HCT116 (cell line): Measurements from ENCODE around the gene RASGEF1B. TPM values are rescaled to one million over a fixed set of nuclear protein-coding genes. Genes with fewer than 3 reads are reported as not detected.

Experiments
- ATAC-seq: fragments of 200-7000 bp; cut with Tn5 transposase; 2 replicates; pipeline ENCODE4 v1.9.1; 2020; ENCODE audit warnings: mild to moderate bottlenecking, moderate library complexity
- BruUV-seq: library from RNA; stranded (reverse); fragments of 400-500 nt; replicated peaks from 2 replicates; lab custom pipeline; 2021; lab: Mats Ljungman, UMichigan
- CTCF ChIA-PET: fragments of 300-600 bp; sonication (Branson Sonifier 250); formaldehyde crosslinking; loops from one replicate; lab custom pipeline; 2021; ENCODE audit warnings: antibody characterized with exemption; lab: Charles Lee
- POLR2A ChIA-PET: fragments of 300-600, 350-600 bp; sonication (Branson Sonifier 250); formaldehyde crosslinking; loops from one replicate; lab custom pipeline; 2021; ENCODE audit warnings: antibody characterized with exemption; lab: Charles Lee
- RAD21 ChIA-PET, 2 experiments: fragments of 300-600 bp; sonication (Branson Sonifier 250); formaldehyde crosslinking; loops; one replicate each; lab custom pipeline; 2023; ENCODE audit warnings: low total read pairs in 2 of 2; ENCODE audit not compliant: uncharacterized antibody in 2 of 2, unreplicated experiment in 2 of 2, low non-redundant PET in 1 of 2; lab: Charles Lee
- DNase-seq: peaks from one replicate; pipeline ENCODE4 v3.0.0-alpha.2; 2010; ENCODE audit warnings: low read depth, low spot score
- H2AFZ ChIP-seq: fragments of 200-600 bp; shearing (Covaris generic), sonication (generic); 2 replicates; pipeline ENCODE4 v1.6.1; 2017; ENCODE audit warnings: low read depth, mixed run types, mixed read lengths, antibody characterized with exemption, low read length; ENCODE audit not compliant: poor library complexity, severe bottlenecking
- H3K27ac ChIP-seq: 2 replicates; pipeline ENCODE4 v1.5.1; 2012; ENCODE audit warnings: low read depth, low read length
- H3K27me3 ChIP-seq: fragments of 200-600 bp; sonication (generic); 2 replicates; pipeline ENCODE4 v1.6.1; 2016; ENCODE audit warnings: mixed run types, low read length, mixed read lengths; ENCODE audit not compliant: insufficient read depth
- H3K36me3 ChIP-seq, 2 experiments: fragments of 200-500 bp in 1 of 2; fragments of 200-600 bp in 1 of 2; sonication (Bioruptor generic) in 1 of 2; sonication (generic) in 1 of 2; 2 replicates each; pipeline versions ENCODE4 v1.5.1 to v1.6.1; 2014 to 2016; ENCODE audit warnings: low read length in 2 of 2, inconsistent platforms in 1 of 2, mixed read lengths in 1 of 2, mixed run types in 1 of 2; ENCODE audit not compliant: insufficient read depth in 2 of 2, control insufficient read depth in 1 of 2
- H3K4me1 ChIP-seq, 2 experiments: fragments of 200-600 bp in 1 of 2; sonication (generic) in 1 of 2; 2 replicates each; pipeline versions ENCODE4 v1.5.1 to v1.6.1; 2012 to 2017; ENCODE audit warnings: low read length in 2 of 2, inconsistent platforms in 1 of 2, mild to moderate bottlenecking in 1 of 2, mixed read lengths in 1 of 2, mixed run types in 1 of 2, moderate library complexity in 1 of 2; ENCODE audit not compliant: insufficient read depth in 2 of 2, control insufficient read depth in 1 of 2
- H3K4me2 ChIP-seq: fragments of 200-600 bp; sonication (generic); 2 replicates; pipeline ENCODE4 v1.6.1; 2017; ENCODE audit warnings: mixed run types, low read length, mixed read lengths
- H3K4me3 ChIP-seq, 2 experiments: fragments of 200-600 bp in 1 of 2; sonication (generic) in 1 of 2; replicated peaks in 1 of 2; 2 replicates each; pipeline ENCODE4 v1.5.1; 2011 to 2016; ENCODE audit warnings: low read length in 2 of 2, control low read depth in 1 of 2, low read depth in 1 of 2, mild to moderate bottlenecking in 1 of 2, mixed read lengths in 1 of 2, mixed run types in 1 of 2
- H3K79me2 ChIP-seq: fragments of 200-600 bp; sonication (generic); 2 replicates; pipeline ENCODE4 v1.6.1; 2017; ENCODE audit warnings: mild to moderate bottlenecking, mixed run types, low read length, moderate library complexity, mixed read lengths; ENCODE audit not compliant: insufficient read depth
- H3K9ac ChIP-seq: fragments of 200-600 bp; sonication (generic); 2 replicates; pipeline ENCODE4 v1.6.1; 2016; ENCODE audit warnings: low read length, mixed read lengths
- H3K9me2 ChIP-seq: fragments of 200-600 bp; sonication (generic), shearing (Covaris generic); 2 replicates; pipeline ENCODE4 v1.6.1; 2017; ENCODE audit warnings: mixed run types, mild to moderate bottlenecking, moderate library complexity; ENCODE audit not compliant: insufficient read depth
- H3K9me3 ChIP-seq, 2 experiments: fragments of 200-500 bp in 1 of 2; fragments of 200-600 bp in 1 of 2; sonication (Bioruptor generic) in 1 of 2; sonication (generic) in 1 of 2; 2 replicates each; pipeline ENCODE4 v1.6.1; 2014 to 2017; ENCODE audit warnings: low read length in 2 of 2, mixed read lengths in 2 of 2, inconsistent platforms in 1 of 2, low read depth in 1 of 2, mild to moderate bottlenecking in 1 of 2, mixed run types in 1 of 2, moderate library complexity in 1 of 2; ENCODE audit not compliant: control insufficient read depth in 1 of 2, insufficient read depth in 1 of 2
- H4K20me1 ChIP-seq: fragments of 200-600 bp; sonication (generic), shearing (Covaris generic); 2 replicates; pipeline ENCODE4 v1.6.1; 2017; ENCODE audit warnings: mixed run types, mild to moderate bottlenecking, moderate library complexity; ENCODE audit not compliant: insufficient read depth
- CBX3 ChIP-seq: IDR thresholded peaks from 2 replicates; pipeline ENCODE4 v1.6.1; 2012; ENCODE audit warnings: low read depth
- EGR1 ChIP-seq: IDR thresholded peaks from 2 replicates; pipeline ENCODE4 v1.6.1; 2012; ENCODE audit warnings: low read depth
- ELF1 ChIP-seq: IDR thresholded peaks from 2 replicates; pipeline ENCODE4 v1.6.1; 2012; ENCODE audit warnings: low read depth, borderline replicate concordance
- EZH2 ChIP-seq: fragments of 200-600 bp; sonication (generic); IDR thresholded peaks from 2 replicates; pipeline ENCODE4 v1.6.1; 2017; ENCODE audit warnings: antibody characterized with exemption, mixed run types
- FOSL1 ChIP-seq: IDR thresholded peaks from 2 replicates; pipeline ENCODE4 v1.6.1; 2012; ENCODE audit warnings: low read depth
- POLR2A ChIP-seq: IDR thresholded peaks from 2 replicates; pipeline ENCODE4 v1.7.0; 2011; ENCODE audit warnings: borderline replicate concordance; ENCODE audit not compliant: insufficient read depth, insufficient read length; ENCODE audit errors: extremely low read depth
- SIN3A ChIP-seq: IDR thresholded peaks from 2 replicates; pipeline ENCODE4 v1.6.1; 2012; ENCODE audit warnings: low read depth
- SP1 ChIP-seq: IDR thresholded peaks from 2 replicates; pipeline ENCODE4 v1.6.1; 2012; ENCODE audit warnings: low read depth
- TCF7L2 ChIP-seq: IDR thresholded peaks from 2 replicates; pipeline ENCODE4 v1.7.0; 2011; ENCODE audit warnings: borderline replicate concordance, inconsistent platforms; ENCODE audit not compliant: insufficient read depth, insufficient read length; ENCODE audit errors: extremely low read depth
- YY1 ChIP-seq: IDR thresholded peaks from 2 replicates; pipeline ENCODE4 v1.6.1; 2011; ENCODE audit warnings: low read length, low read depth, moderate library complexity, mild to moderate bottlenecking; ENCODE audit not compliant: insufficient replicate concordance; ENCODE audit errors: extremely low read depth
- ZNF274 ChIP-seq: fragments of 200-500 bp; sonication (Bioruptor generic); IDR thresholded peaks from 2 replicates; pipeline ENCODE4 v1.6.1; 2014; ENCODE audit warnings: mild to moderate bottlenecking, low read depth, low read length, inconsistent platforms
- intact Hi-C: fragments of 100-400 bp; cut with micrococcal nuclease; formaldehyde crosslinking; loops from 2 replicates; pipeline ENCODE4 v1.10.0; 2022
- total RNA-seq: library from RNA; stranded (reverse); gene quantifications from one replicate; pipeline ENCODE4 v1.2.1, GENCODE V29; 2021; ENCODE audit not compliant: unreplicated experiment
- TF ChIP-seq, protein P1 (sequence below): IDR thresholded peaks from 2 replicates; pipeline ENCODE4 v1.6.1; 2011; ENCODE audit warnings: mild to moderate bottlenecking, low read length, moderate library complexity; ENCODE audit not compliant: insufficient replicate concordance; ENCODE audit errors: extremely low read depth
- TF ChIP-seq, protein P2 (sequence below): IDR thresholded peaks from 2 replicates; pipeline ENCODE4 v1.6.1; 2012; ENCODE audit warnings: low read depth
- TF ChIP-seq, protein P3 (sequence below): IDR thresholded peaks from 2 replicates; pipeline ENCODE4 v1.6.1; 2012
- TF ChIP-seq, protein P4 (sequence below), 3 experiments: fragments of 200-600 bp in 1 of 3; sonication (generic) in 1 of 3; IDR thresholded peaks in 2 of 3; conservative IDR thresholded peaks in 1 of 3; 2 replicates each; pipeline ENCODE4 v1.5.1; 2012 to 2017; ENCODE audit warnings: low read depth in 2 of 3, low read length in 2 of 3, antibody characterized with exemption in 1 of 3, borderline replicate concordance in 1 of 3, control low read depth in 1 of 3, mild to moderate bottlenecking in 1 of 3, mixed read lengths in 1 of 3, mixed run types in 1 of 3, moderate library complexity in 1 of 3; ENCODE audit not compliant: insufficient read depth in 1 of 3

The RASGEF1B gene
- total RNA-seq, 1 experiment from 2014 or later, result 0.25 TPM

DNA sequence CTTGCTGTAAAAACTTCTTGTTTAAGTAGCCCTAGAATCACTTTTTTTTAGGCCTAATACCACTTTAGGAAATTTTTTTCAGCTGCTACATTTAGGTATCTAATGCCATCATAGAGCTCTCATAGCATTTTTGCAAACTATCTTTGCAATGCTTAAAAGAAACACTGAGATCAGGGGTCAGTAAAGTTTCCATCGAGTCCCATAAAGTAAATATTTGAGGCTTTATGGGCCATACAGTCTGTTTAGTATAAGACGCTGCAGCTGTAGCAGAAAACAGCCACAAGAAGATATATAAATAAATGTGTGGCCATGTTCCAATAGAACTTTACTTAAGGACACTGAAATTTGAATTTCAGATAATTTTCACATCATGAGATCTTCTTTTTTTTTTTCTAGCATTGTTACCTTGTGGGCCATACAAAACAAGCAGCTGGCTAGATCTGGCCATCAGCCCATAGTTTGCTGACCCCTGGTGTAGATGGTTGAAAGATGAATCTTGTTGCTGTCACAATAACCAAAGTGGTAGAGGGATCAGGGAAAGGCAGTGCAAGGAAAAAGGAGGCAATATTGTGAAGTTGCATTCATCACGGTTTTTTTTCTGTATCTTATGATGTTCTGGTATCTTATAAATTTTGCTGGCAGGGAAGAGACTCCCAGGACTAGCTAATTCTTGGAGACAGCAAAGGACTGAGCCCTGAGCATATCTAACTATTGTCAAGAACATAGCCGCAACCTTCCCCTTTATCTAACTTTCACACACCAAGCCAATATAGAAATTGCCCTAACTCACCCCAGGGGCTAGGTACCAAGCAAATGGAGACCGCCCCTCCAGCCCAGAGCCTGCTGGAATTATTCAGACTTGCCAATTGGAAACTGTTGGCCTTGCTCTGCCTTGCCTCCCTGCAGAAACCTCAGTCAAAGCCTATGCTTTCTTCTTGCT, 46.6 kb downstream of the RASGEF1B start:
- TF ChIP-seq CBX3, result no peak
- no peak for TF ChIP-seq POLR2A
- TF ChIP-seq EZH2, result no peak
- TF ChIP-seq, protein P1, sequence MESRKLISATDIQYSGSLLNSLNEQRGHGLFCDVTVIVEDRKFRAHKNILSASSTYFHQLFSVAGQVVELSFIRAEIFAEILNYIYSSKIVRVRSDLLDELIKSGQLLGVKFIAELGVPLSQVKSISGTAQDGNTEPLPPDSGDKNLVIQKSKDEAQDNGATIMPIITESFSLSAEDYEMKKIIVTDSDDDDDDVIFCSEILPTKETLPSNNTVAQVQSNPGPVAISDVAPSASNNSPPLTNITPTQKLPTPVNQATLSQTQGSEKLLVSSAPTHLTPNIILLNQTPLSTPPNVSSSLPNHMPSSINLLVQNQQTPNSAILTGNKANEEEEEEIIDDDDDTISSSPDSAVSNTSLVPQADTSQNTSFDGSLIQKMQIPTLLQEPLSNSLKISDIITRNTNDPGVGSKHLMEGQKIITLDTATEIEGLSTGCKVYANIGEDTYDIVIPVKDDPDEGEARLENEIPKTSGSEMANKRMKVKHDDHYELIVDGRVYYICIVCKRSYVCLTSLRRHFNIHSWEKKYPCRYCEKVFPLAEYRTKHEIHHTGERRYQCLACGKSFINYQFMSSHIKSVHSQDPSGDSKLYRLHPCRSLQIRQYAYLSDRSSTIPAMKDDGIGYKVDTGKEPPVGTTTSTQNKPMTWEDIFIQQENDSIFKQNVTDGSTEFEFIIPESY, result no peak
- TF ChIP-seq, protein P2, sequence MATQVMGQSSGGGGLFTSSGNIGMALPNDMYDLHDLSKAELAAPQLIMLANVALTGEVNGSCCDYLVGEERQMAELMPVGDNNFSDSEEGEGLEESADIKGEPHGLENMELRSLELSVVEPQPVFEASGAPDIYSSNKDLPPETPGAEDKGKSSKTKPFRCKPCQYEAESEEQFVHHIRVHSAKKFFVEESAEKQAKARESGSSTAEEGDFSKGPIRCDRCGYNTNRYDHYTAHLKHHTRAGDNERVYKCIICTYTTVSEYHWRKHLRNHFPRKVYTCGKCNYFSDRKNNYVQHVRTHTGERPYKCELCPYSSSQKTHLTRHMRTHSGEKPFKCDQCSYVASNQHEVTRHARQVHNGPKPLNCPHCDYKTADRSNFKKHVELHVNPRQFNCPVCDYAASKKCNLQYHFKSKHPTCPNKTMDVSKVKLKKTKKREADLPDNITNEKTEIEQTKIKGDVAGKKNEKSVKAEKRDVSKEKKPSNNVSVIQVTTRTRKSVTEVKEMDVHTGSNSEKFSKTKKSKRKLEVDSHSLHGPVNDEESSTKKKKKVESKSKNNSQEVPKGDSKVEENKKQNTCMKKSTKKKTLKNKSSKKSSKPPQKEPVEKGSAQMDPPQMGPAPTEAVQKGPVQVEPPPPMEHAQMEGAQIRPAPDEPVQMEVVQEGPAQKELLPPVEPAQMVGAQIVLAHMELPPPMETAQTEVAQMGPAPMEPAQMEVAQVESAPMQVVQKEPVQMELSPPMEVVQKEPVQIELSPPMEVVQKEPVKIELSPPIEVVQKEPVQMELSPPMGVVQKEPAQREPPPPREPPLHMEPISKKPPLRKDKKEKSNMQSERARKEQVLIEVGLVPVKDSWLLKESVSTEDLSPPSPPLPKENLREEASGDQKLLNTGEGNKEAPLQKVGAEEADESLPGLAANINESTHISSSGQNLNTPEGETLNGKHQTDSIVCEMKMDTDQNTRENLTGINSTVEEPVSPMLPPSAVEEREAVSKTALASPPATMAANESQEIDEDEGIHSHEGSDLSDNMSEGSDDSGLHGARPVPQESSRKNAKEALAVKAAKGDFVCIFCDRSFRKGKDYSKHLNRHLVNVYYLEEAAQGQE, result no peak
- no peak for TF ChIP-seq ELF1
- no peak for TF ChIP-seq YY1
- TF ChIP-seq, protein P3, sequence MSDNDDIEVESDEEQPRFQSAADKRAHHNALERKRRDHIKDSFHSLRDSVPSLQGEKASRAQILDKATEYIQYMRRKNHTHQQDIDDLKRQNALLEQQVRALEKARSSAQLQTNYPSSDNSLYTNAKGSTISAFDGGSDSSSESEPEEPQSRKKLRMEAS, result no peak
- TF ChIP-seq SIN3A, result no peak
- no peak for TF ChIP-seq TCF7L2
- TF ChIP-seq ZNF274, result no peak
- no peak for TF ChIP-seq EGR1
- TF ChIP-seq SP1, result no peak
- TF ChIP-seq, protein P4, sequence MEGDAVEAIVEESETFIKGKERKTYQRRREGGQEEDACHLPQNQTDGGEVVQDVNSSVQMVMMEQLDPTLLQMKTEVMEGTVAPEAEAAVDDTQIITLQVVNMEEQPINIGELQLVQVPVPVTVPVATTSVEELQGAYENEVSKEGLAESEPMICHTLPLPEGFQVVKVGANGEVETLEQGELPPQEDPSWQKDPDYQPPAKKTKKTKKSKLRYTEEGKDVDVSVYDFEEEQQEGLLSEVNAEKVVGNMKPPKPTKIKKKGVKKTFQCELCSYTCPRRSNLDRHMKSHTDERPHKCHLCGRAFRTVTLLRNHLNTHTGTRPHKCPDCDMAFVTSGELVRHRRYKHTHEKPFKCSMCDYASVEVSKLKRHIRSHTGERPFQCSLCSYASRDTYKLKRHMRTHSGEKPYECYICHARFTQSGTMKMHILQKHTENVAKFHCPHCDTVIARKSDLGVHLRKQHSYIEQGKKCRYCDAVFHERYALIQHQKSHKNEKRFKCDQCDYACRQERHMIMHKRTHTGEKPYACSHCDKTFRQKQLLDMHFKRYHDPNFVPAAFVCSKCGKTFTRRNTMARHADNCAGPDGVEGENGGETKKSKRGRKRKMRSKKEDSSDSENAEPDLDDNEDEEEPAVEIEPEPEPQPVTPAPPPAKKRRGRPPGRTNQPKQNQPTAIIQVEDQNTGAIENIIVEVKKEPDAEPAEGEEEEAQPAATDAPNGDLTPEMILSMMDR (IDR thresholded peaks at IDR 0.05 in 2 of 3, conservative IDR thresholded peaks at IDR 0.05 in 1 of 3; ENCODE audit: borderline replicate concordance in 1 of 3, insufficient read depth in 1 of 3, low read depth in 2 of 3, low read length in 2 of 3), result no peak
- no peak for TF ChIP-seq FOSL1
- ATAC-seq (no peak), DNase-seq (no peak)
- POLR2A ChIA-PET, result no interaction called here
- intact Hi-C loops, result no loop called here
- H2AFZ ChIP-seq, result no peak overlapping the region
- BruUV-seq, result no TSS peak
- CTCF ChIA-PET, result no interaction called here
- no peaks in the 10 kb centered on the region for H3K4me1 ChIP-seq
- H3K9me2 ChIP-seq, result no peaks in the 10 kb centered on the region
- no peaks in the 10 kb centered on the region for H3K79me2 ChIP-seq
- H3K27me3 ChIP-seq, result peaks cover 9% of the 10 kb centered on the region
- H3K9me3 ChIP-seq, result no peaks in the 10 kb centered on the region
- RAD21 ChIA-PET, result no interaction called here
- no peaks in the 10 kb centered on the region for H3K36me3 ChIP-seq
- no peaks in the 10 kb centered on the region for H4K20me1 ChIP-seq
- no peak overlapping the region for H3K27ac ChIP-seq
- H3K9ac ChIP-seq, result no peak overlapping the region
- H3K4me3 ChIP-seq, result no peak overlapping the region
- H3K4me2 ChIP-seq, result no peak overlapping the region
